MM.1S (cell line): ENCODE data around the gene LZTS2.

Experiments used
- DNase-seq: peaks from one replicate; pipeline ENCODE4 v3.0.0-alpha.2; 2015
- H2AFZ ChIP-seq: fragments of 300-600 bp; sonication (generic); 2 replicates; pipeline ENCODE4 v1.6.0; 2016; ENCODE audit warnings: antibody characterized with exemption, low read length
- H3F3A ChIP-seq: fragments of 300-600 bp; sonication (generic); 2 replicates; pipeline ENCODE4 v1.6.1; 2016; ENCODE audit warnings: mild to moderate bottlenecking, antibody characterized with exemption, low read length, moderate library complexity, mixed read lengths; ENCODE audit not compliant: insufficient read depth
- H3K27ac ChIP-seq: fragments of 300-600 bp; sonication (generic); 2 replicates; pipeline ENCODE4 v1.5.1; 2016; ENCODE audit warnings: mild to moderate bottlenecking, low read length
- H3K27me3 ChIP-seq: fragments of 300-600 bp; sonication (generic); replicated peaks from 2 replicates; pipeline ENCODE4 v1.6.0; 2016; ENCODE audit warnings: low read length; ENCODE audit not compliant: insufficient read depth
- H3K36me3 ChIP-seq: fragments of 300-600 bp; sonication (generic); replicated peaks from 2 replicates; pipeline ENCODE4 v1.6.1; 2016; ENCODE audit warnings: mild to moderate bottlenecking, low read length, mixed read lengths; ENCODE audit not compliant: insufficient read depth
- H3K4me1 ChIP-seq: fragments of 300-600 bp; sonication (generic); 2 replicates; pipeline ENCODE4 v1.6.1; 2016; ENCODE audit warnings: low read length, mixed read lengths
- H3K4me2 ChIP-seq: fragments of 300-600 bp; sonication (generic); 2 replicates; pipeline ENCODE4 v1.6.0; 2016; ENCODE audit warnings: low read depth, low read length
- H3K4me3 ChIP-seq: fragments of 300-600 bp; sonication (generic); 2 replicates; pipeline ENCODE4 v1.5.1; 2016; ENCODE audit warnings: low read length, mixed read lengths
- H3K79me2 ChIP-seq: fragments of 300-600 bp; sonication (generic); 2 replicates; pipeline ENCODE4 v1.6.1; 2016; ENCODE audit warnings: mixed run types, low read length, mixed read lengths
- H3K9ac ChIP-seq: fragments of 300-600 bp; sonication (generic); 2 replicates; pipeline ENCODE4 v1.6.1; 2016; ENCODE audit warnings: low read length, mixed read lengths
- H3K9me2 ChIP-seq: fragments of 300-600 bp; sonication (generic); replicated peaks from 2 replicates; pipeline ENCODE4 v1.6.1; 2016; ENCODE audit warnings: mild to moderate bottlenecking, low read length, mixed read lengths; ENCODE audit not compliant: insufficient read depth
- H3K9me3 ChIP-seq: fragments of 300-600 bp; sonication (generic); replicated peaks from 2 replicates; pipeline ENCODE4 v1.6.1; 2016; ENCODE audit warnings: mild to moderate bottlenecking, low read length, mixed read lengths; ENCODE audit not compliant: insufficient read depth
- H4K20me1 ChIP-seq: fragments of 300-600 bp; sonication (generic); 2 replicates; pipeline ENCODE4 v1.6.1; 2016; ENCODE audit warnings: mild to moderate bottlenecking, low read length, moderate library complexity, mixed read lengths; ENCODE audit not compliant: insufficient read depth
- EZH2 ChIP-seq: fragments of 300-600 bp; sonication (generic); optimal IDR thresholded peaks from 2 replicates; pipeline ENCODE3; 2017; ENCODE audit warnings: low read depth, mild to moderate bottlenecking, antibody characterized with exemption, low read length, mixed read lengths
- EZH2phosphoT487 ChIP-seq: fragments of 300-600 bp; sonication (generic); IDR thresholded peaks from 2 replicates; pipeline ENCODE4 v1.6.1; 2018; ENCODE audit warnings: antibody characterized with exemption, low read length
- TF ChIP-seq, protein P1 (sequence below): fragments of 300-600 bp; sonication (generic); IDR thresholded peaks from 2 replicates; pipeline ENCODE4 v1.5.1; 2016; ENCODE audit warnings: antibody characterized with exemption, low read length, mixed read lengths

The LZTS2 gene

DNA sequence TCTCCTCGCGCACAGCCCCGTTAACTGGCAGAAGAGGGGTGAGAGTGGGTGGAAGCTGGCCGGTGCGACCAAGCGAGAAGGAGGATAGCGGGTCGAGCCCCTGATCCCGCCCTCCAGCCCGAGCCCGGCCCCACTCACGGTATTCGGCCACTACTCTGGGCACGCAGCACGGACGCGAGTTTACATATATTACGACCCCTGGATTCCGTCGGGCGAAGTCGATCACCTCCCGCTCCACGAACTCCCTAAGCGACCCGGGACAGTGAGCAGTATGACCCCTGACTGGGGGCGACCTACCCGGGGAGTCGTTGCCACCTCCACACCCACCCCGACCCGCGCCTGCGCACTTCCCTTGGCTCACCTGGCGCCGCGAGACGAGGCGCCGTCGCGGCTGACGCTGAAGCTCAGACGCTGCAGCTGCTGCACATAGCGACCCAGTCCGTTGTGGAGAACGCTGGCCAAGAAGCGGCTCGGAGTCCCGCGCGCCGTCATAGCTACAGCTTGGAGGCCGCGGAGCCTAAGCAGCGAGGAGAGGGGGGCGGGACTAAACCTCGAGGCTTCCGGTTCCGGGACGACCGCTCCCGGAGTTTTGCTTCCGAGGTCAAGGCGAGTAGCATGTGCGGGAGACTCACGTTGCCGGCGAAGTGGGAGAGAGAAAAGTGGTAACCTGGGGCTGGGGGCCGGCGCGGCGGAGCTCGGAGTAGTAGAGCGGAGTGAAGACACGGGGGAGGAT, 12.5 kb upstream of the LZTS2 start, which contains the start of the genes MRPL43 and TWNK:
Gene MRPL43, minus strand, starts transcription at position 546 of the 733 bp plus-strand sequence. Its CDS starts 54 bp downstream, at position 492.
Gene TWNK, plus strand, starts transcription at position 592 of the 733 bp plus-strand sequence. CDS start 668 bp downstream, outside the sequence.
- Histone ChIP-seq H2AFZ (peak within 1 kb of the TSS; percentile 100), H3F3A (0 out of 2 replicates have a peak, but pooled peaks cover 4% of the 10 kb centered on the region), H3K4me2 (peak within 1 kb of the TSS; percentile 99), H3K27ac (peak within 1 kb of the TSS; percentile 67; the same call in 1 of the 2 replicates), H3K9ac (peak within 1 kb of the TSS; percentile 83), H3K79me2 (peaks cover 58% of the 10 kb centered on the region), H3K4me3 (peak within 1 kb of the TSS; percentile 100), H4K20me1 (no peaks in the 10 kb centered on the region), H3K36me3 (peaks cover 8% of the 10 kb centered on the region; the same call in 1 of the 2 replicates), H3K4me1 (peaks cover 21% of the 10 kb centered on the region), H3K9me2 (no peaks in the 10 kb centered on the region), H3K9me3 (no peaks in the 10 kb centered on the region), H3K27me3 (no peaks in the 10 kb centered on the region)
- TF ChIP-seq EZH2phosphoT487, result no peak
- no peak for TF ChIP-seq EZH2
- TF ChIP-seq, protein P1, sequence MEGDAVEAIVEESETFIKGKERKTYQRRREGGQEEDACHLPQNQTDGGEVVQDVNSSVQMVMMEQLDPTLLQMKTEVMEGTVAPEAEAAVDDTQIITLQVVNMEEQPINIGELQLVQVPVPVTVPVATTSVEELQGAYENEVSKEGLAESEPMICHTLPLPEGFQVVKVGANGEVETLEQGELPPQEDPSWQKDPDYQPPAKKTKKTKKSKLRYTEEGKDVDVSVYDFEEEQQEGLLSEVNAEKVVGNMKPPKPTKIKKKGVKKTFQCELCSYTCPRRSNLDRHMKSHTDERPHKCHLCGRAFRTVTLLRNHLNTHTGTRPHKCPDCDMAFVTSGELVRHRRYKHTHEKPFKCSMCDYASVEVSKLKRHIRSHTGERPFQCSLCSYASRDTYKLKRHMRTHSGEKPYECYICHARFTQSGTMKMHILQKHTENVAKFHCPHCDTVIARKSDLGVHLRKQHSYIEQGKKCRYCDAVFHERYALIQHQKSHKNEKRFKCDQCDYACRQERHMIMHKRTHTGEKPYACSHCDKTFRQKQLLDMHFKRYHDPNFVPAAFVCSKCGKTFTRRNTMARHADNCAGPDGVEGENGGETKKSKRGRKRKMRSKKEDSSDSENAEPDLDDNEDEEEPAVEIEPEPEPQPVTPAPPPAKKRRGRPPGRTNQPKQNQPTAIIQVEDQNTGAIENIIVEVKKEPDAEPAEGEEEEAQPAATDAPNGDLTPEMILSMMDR, result no peak
- DNase-seq, result peak; percentile 88

DNA sequence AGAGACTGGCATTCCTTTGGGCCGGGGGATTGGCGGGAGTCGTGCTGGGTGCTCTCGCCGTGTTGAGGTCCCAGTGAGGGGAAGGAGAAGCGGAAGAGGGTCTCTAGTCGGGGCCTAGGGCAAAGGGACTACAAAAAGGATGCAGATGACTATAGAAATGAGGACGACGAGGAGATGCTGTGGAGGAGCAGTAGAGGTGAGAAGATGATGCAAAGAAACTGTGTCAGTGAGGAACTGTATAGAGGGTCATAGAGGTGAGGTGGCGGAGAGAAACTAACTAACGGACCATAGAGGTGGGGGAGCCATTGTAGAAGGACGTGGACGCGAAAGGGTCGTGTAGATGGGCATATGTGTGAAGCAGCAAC, 11.9 kb upstream of the LZTS2 start:
- no peaks in the 10 kb centered on the region for H3K9me3 ChIP-seq
- peaks cover 21% of the 10 kb centered on the region for H3K4me1 ChIP-seq
- H4K20me1 ChIP-seq, result no peaks in the 10 kb centered on the region
- peak overlapping the region; percentile 100 for H2AFZ ChIP-seq
- 0 out of 2 replicates have a peak, but pooled peaks cover 4% of the 10 kb centered on the region for H3F3A ChIP-seq
- peak overlapping the region; percentile 99 for H3K4me2 ChIP-seq
- peaks cover 8% of the 10 kb centered on the region; the same call in 1 of the 2 replicates for H3K36me3 ChIP-seq
- DNase-seq, result peak; percentile 5
- H3K27ac ChIP-seq, result peak overlapping the region; percentile 67; the same call in 1 of the 2 replicates
- H3K27me3 ChIP-seq, result no peaks in the 10 kb centered on the region
- TF ChIP-seq EZH2 (no peak), EZH2phosphoT487 (no peak)
- TF ChIP-seq, protein P1, result no peak
- H3K79me2 ChIP-seq, result peaks cover 58% of the 10 kb centered on the region
- H3K9ac ChIP-seq, result peak overlapping the region; percentile 83
- H3K9me2 ChIP-seq, result no peaks in the 10 kb centered on the region
- peak overlapping the region; percentile 100 for H3K4me3 ChIP-seq

DNA sequence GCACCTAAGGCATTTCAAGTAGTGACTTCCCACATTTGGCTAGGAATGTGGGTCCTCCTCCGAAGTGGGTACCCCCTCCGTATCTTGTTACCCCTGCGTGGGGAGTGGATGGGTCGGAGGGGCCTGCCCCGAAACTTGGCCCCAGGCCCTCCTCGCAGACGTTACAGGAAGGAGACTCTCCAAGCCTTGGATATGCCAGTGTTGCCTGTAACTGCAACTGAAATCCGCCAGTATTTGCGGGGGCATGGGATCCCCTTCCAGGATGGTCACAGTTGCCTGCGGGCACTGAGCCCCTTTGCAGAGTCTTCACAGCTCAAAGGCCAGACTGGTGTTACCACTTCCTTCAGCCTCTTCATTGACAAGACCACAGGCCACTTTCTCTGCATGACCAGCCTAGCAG, 11.4 kb upstream of the LZTS2 start:
- Histone ChIP-seq H3K4me2 (peak overlapping the region; percentile 99), H3K27me3 (no peaks in the 10 kb centered on the region), H3K9me2 (no peaks in the 10 kb centered on the region), H4K20me1 (no peaks in the 10 kb centered on the region), H3K27ac (no peak overlapping the region), H3K79me2 (peaks cover 58% of the 10 kb centered on the region), H3K4me1 (peaks cover 21% of the 10 kb centered on the region), H3K36me3 (peaks cover 8% of the 10 kb centered on the region; the same call in 1 of the 2 replicates), H3K9me3 (no peaks in the 10 kb centered on the region), H2AFZ (no peak overlapping the region), H3F3A (0 out of 2 replicates have a peak, but pooled peaks cover 4% of the 10 kb centered on the region), H3K9ac (peak overlapping the region; percentile 83), H3K4me3 (peak overlapping the region; percentile 100)
- DNase-seq, result peak; percentile 2
- TF ChIP-seq, protein P1, result no peak
- no peak for TF ChIP-seq EZH2phosphoT487
- TF ChIP-seq EZH2, result no peak
